K562 (cell line): ENCODE results near the gene KIR3DL1. TPM values are rescaled to one million over a fixed set of nuclear protein-coding genes. Genes with fewer than 3 reads are reported as not detected.
A peak's percentile ranks its signal among the peaks of the same experiment; 100 is the strongest.
"Not testable (repeated sequence)": the region's sequence is repeated elsewhere in the genome, so short reads cannot be mapped to it uniquely, and the experiment has no call there.

Source experiments
- ATAC-seq: fragments of 200-7000 bp; cut with Tn5 transposase; 3 replicates; pipeline ENCODE4 v1.9.1; 2020; ENCODE audit warnings: moderate library complexity
- BruUV-seq: library from RNA; stranded (reverse); fragments of 400-500 nt; replicated peaks from 2 replicates; lab custom pipeline; 2021; lab: Mats Ljungman, UMichigan
- CTCF ChIA-PET: fragments of 300-600 bp; formaldehyde crosslinking; extraction: SDS; loops from one replicate; lab custom pipeline; 2021; ENCODE audit warnings: low intra/inter-chr PET ratio; lab: Yijun Ruan, JAX
- POLR2A ChIA-PET: fragments of 300-600, 350-650 bp; sonication (Branson Sonifier 250); formaldehyde crosslinking; extraction: SDS; loops from one replicate; lab custom pipeline; 2021; ENCODE audit warnings: antibody characterized with exemption, inconsistent platforms; lab: Yijun Ruan, JAX
- DNase-seq, 4 experiments: peaks; one replicate each; pipeline versions ENCODE4 v3.0.0 to v3.0.0-alpha.2; 2011 to 2018; ENCODE audit warnings: low spot score in 3 of 4, mixed read lengths in 3 of 4; ENCODE audit errors: extremely low read depth in 1 of 4
- FAIRE-seq: peaks from 2 replicates; lab custom pipeline; 2011; peaks lifted over from hg19 to GRCh38; lab: Jason Lieb, UNC
- H2AFZ ChIP-seq: 2 replicates; pipeline ENCODE4 v1.6.0; 2011; ENCODE audit warnings: low read depth, low read length, control low read depth, inconsistent platforms
- H3K27ac ChIP-seq: fragments of 200-600 bp; 3 replicates; pipeline ENCODE4 v1.8.0; 2011; ENCODE audit warnings: low read depth, mild to moderate bottlenecking, control low read depth, inconsistent platforms, low read length, moderate library complexity, mixed read lengths; ENCODE audit errors: extremely low read depth
- H3K27me3 ChIP-seq, 2 experiments: fragments of 300-600 bp in 1 of 2; 2 replicates in 1 of 2; 3 replicates in 1 of 2; pipeline versions ENCODE4 v1.6.0 to v1.8.0; 2011; ENCODE audit warnings: inconsistent platforms in 2 of 2, low read length in 2 of 2, mild to moderate bottlenecking in 1 of 2, mixed read lengths in 1 of 2, moderate library complexity in 1 of 2; ENCODE audit not compliant: control insufficient read depth in 2 of 2, insufficient read depth in 2 of 2
- H3K36me3 ChIP-seq: fragments of 300-600 bp; 3 replicates; pipeline ENCODE4 v1.8.0; 2011; ENCODE audit warnings: mild to moderate bottlenecking, low read length, inconsistent platforms; ENCODE audit not compliant: control insufficient read depth, insufficient read depth
- H3K4me1 ChIP-seq, 2 experiments: fragments of 200-600 bp in 1 of 2; replicated peaks in 1 of 2; 2 replicates in 1 of 2; 3 replicates in 1 of 2; pipeline versions ENCODE4 v1.5.1 to v1.8.0; 2011; ENCODE audit warnings: inconsistent platforms in 2 of 2, low read length in 2 of 2, mild to moderate bottlenecking in 1 of 2, mixed read lengths in 1 of 2, moderate library complexity in 1 of 2; ENCODE audit not compliant: control insufficient read depth in 2 of 2, insufficient read depth in 2 of 2
- H3K4me2 ChIP-seq: 2 replicates; pipeline ENCODE4 v1.6.1; 2011; ENCODE audit warnings: low read length, control low read depth, inconsistent platforms, mixed read lengths; ENCODE audit not compliant: insufficient read depth
- H3K4me3 ChIP-seq: fragments of 200-600 bp; sonication (generic), shearing (Covaris generic); 2 replicates; pipeline ENCODE4 v1.5.1; 2016; ENCODE audit warnings: control low read depth, inconsistent platforms
- H3K79me2 ChIP-seq: fragments of 200-600 bp; 3 replicates; pipeline ENCODE4 v1.8.0; 2011; ENCODE audit warnings: low read length, inconsistent platforms; ENCODE audit not compliant: control insufficient read depth, insufficient read depth
- H3K9ac ChIP-seq, 2 experiments: 2 replicates each; pipeline versions ENCODE4 v1.6.0 to v1.6.1; 2011; ENCODE audit warnings: low read depth in 2 of 2, low read length in 2 of 2, control low read depth in 1 of 2, inconsistent platforms in 1 of 2, mild to moderate bottlenecking in 1 of 2, mixed read lengths in 1 of 2; ENCODE audit not compliant: insufficient read depth in 1 of 2
- H3K9me1 ChIP-seq: one replicate; pipeline ENCODE4 v1.6.0; 2011; ENCODE audit warnings: inconsistent platforms, mild to moderate bottlenecking, low read length, moderate library complexity; ENCODE audit not compliant: control insufficient read depth, insufficient read depth
- H3K9me3 ChIP-seq: replicated peaks from 2 replicates; pipeline ENCODE4 v1.5.1; 2011; ENCODE audit warnings: low read depth, low read length, inconsistent platforms; ENCODE audit not compliant: control insufficient read depth, insufficient read depth
- H4K20me1 ChIP-seq: replicated peaks from 2 replicates; pipeline ENCODE4 v1.6.1; 2011; ENCODE audit warnings: low read length, inconsistent platforms, mixed read lengths; ENCODE audit not compliant: control insufficient read depth, insufficient read depth
- NFE2 ChIP-seq: IDR thresholded peaks from 2 replicates; pipeline ENCODE4 v1.6.1; 2014; ENCODE audit warnings: antibody characterized with exemption, low read depth
- WGBS: fragments of 100-300 bp; shearing (Covaris generic); methylation state at CpG from one replicate; pipeline ENCODE4 v1.1.6; 2016; ENCODE audit warnings: low coverage, mixed read lengths; ENCODE audit not compliant: insufficient coverage; ENCODE audit errors: missing lambda C conversion rate; 5-methylcytosine and 5-hydroxymethylcytosine counted together
- in situ Hi-C: fragments of 300-500 bp; cut with MboI; formaldehyde crosslinking; loops from 4 replicates; pipeline ENCODE4 v1.15.0; 2018; ENCODE audit warnings: inconsistent platforms, mixed read lengths
- intact Hi-C: fragments of 100-400 bp; cut with micrococcal nuclease; formaldehyde crosslinking; loops from 2 replicates; pipeline ENCODE4 v1.14.2; 2022
- polyA plus RNA-seq, 8 experiments: library from polyadenylated mRNA; depleted of rRNA in 4 of 8; stranded (reverse) in 5 of 8; unstranded in 3 of 8; fragments of >200 nt; fragmentation: Nextera tagmentation in 2 of 8; fragmentation: Illumina TruSeq in 1 of 8; extraction: Ambion mirVana in 2 of 8; extraction: Trizol in 1 of 8; gene quantifications; 2 replicates each; pipeline versions ENCODE4 v1.2.1 to v1.2.3, GENCODE V29; 2011 to 2014; ENCODE audit warnings: inconsistent platforms in 1 of 8, missing spikeins in 1 of 8
- total RNA-seq, 7 experiments: library from RNA; depleted of rRNA in 6 of 7; stranded (reverse); fragments of >200 nt in 6 of 7; fragmentation: Illumina TruSeq in 2 of 7; extraction: Trizol in 2 of 7; gene quantifications; 2 replicates each; pipeline versions ENCODE4 v1.2.1 to v1.2.3, GENCODE V29; 2011 to 2021; ENCODE audit warnings: low replicate concordance in 1 of 7

Gene KIR3DL1
- total and polyA plus RNA-seq, 9 of the 15 experiments (the other 6 are each of a cell fraction or from before 2014, with no cell fraction given), result not detected

GRCh38 chr19:54824416-54824815 is 8.1 kb downstream of the KIR3DL1 start:
- H3K4me2 ChIP-seq, H3K9me3 ChIP-seq, H3K4me3 ChIP-seq, CTCF ChIA-PET, H4K20me1 ChIP-seq, POLR2A ChIA-PET, H3K27me3 ChIP-seq, H3K79me2 ChIP-seq, H3K9me1 ChIP-seq, H3K27ac ChIP-seq, H3K36me3 ChIP-seq, ATAC-seq, FAIRE-seq, DNase-seq: not testable (repeated sequence)
- whole genome bisulfite sequencing, result 2% methylated on average over 4 of the region's 4 CpGs
- TF ChIP-seq NFE2, result peak; percentile 42
- TF ChIP-seq, all 486 proteins: peak for 1; not testable (repeated sequence) for 485
- in situ Hi-C loops (loop anchor here (5.0 kb wide), 1 partner anchor 33 kb away; no protein-coding TSS in a partner anchor), intact Hi-C loops (loop anchor here (5.0 kb wide), 1 partner anchor 33 kb away; no protein-coding TSS in a partner anchor)
- not testable (repeated sequence) for H2AFZ ChIP-seq, H3K9ac ChIP-seq, BruUV-seq, H3K4me1 ChIP-seq

GRCh38 chr19:54825326-54825725 is 9.1 kb downstream of the KIR3DL1 start:
- H3K9me1 ChIP-seq, CTCF ChIA-PET, H3K27ac ChIP-seq, intact Hi-C loops, H3K9ac ChIP-seq, H3K36me3 ChIP-seq, H4K20me1 ChIP-seq, H3K4me2 ChIP-seq, H3K27me3 ChIP-seq, ATAC-seq, POLR2A ChIA-PET, H3K4me1 ChIP-seq, DNase-seq, BruUV-seq, H2AFZ ChIP-seq, in situ Hi-C loops, H3K4me3 ChIP-seq, FAIRE-seq, H3K79me2 ChIP-seq, H3K9me3 ChIP-seq: not testable (repeated sequence)
- WGBS, result 2% methylated on average over 5 of the region's 7 CpGs

GRCh38 chr19:54828064-54828463 is 11.8 kb downstream of the KIR3DL1 start:
- H3K36me3 ChIP-seq, FAIRE-seq, CTCF ChIA-PET, H4K20me1 ChIP-seq, H3K9ac ChIP-seq, H3K4me1 ChIP-seq, H3K27ac ChIP-seq, H3K4me3 ChIP-seq, H3K9me3 ChIP-seq, in situ Hi-C loops, H2AFZ ChIP-seq, H3K27me3 ChIP-seq, H3K9me1 ChIP-seq, BruUV-seq, intact Hi-C loops, ATAC-seq, H3K4me2 ChIP-seq, H3K79me2 ChIP-seq, DNase-seq, POLR2A ChIA-PET: not testable (repeated sequence)
- WGBS, result 1% methylated on average over 5 of the region's 8 CpGs

GRCh38 chr19:54832496-54832895 is 16.2 kb downstream of the KIR3DL1 start, which contains the start of gene KIR2DS4:
Gene KIR2DS4 (plus strand): TSS chr19:54832676.
- H3K79me2 ChIP-seq, H3K4me1 ChIP-seq, H3K4me2 ChIP-seq, H4K20me1 ChIP-seq, H3K9me3 ChIP-seq, H3K36me3 ChIP-seq, FAIRE-seq, POLR2A ChIA-PET, H3K9ac ChIP-seq, ATAC-seq, intact Hi-C loops, H3K9me1 ChIP-seq, H3K27me3 ChIP-seq, DNase-seq, BruUV-seq, H3K4me3 ChIP-seq, H2AFZ ChIP-seq, CTCF ChIA-PET, in situ Hi-C loops, H3K27ac ChIP-seq: not testable (repeated sequence)
- 40% methylated on average over 11 of the region's 14 CpGs for WGBS
